ENCODE data around the gene CCDC88C. TPM values are rescaled to one million over a fixed set of nuclear protein-coding genes. Genes with fewer than 3 reads are reported as not detected.

The CCDC88C gene
- total RNA-seq, 6 experiments from 2014 or later: 0.09 to 0.61 (median 0.19) TPM; not detected in 3

DNA sequence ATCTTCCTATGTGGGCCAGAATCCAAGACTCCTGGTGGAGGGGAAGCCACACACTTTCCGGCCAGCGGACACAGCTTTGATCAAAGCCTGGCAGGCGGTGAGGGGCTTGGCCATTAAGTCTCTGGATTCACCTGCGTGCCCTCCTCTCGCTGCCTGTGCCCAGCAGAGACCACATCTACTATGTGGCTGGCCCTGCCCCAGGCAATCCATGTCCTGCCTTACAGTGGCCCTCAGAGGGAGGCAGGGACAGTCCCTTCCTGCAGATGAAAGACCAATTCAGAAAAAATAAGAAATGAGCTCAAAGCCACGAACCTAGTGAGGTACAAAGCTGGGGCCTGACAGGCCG is 90.4 kb downstream of the CCDC88C start:
- Mint-ChIP-seq H3K4me3 (no peak overlapping the region), H3K36me3 (ENCODE audit: low read depth) (no peaks in the 10 kb centered on the region), H3K27ac (no peak overlapping the region), H3K27me3 (ENCODE audit: insufficient read depth) (peaks cover 35% of the 10 kb centered on the region), H3K4me1 (ENCODE audit: low read depth) (peaks cover 10% of the 10 kb centered on the region), H3K9me3 (no peaks in the 10 kb centered on the region)
- DNase-seq: no peak
- TF ChIP-seq, protein P1, sequence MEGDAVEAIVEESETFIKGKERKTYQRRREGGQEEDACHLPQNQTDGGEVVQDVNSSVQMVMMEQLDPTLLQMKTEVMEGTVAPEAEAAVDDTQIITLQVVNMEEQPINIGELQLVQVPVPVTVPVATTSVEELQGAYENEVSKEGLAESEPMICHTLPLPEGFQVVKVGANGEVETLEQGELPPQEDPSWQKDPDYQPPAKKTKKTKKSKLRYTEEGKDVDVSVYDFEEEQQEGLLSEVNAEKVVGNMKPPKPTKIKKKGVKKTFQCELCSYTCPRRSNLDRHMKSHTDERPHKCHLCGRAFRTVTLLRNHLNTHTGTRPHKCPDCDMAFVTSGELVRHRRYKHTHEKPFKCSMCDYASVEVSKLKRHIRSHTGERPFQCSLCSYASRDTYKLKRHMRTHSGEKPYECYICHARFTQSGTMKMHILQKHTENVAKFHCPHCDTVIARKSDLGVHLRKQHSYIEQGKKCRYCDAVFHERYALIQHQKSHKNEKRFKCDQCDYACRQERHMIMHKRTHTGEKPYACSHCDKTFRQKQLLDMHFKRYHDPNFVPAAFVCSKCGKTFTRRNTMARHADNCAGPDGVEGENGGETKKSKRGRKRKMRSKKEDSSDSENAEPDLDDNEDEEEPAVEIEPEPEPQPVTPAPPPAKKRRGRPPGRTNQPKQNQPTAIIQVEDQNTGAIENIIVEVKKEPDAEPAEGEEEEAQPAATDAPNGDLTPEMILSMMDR (IDR thresholded peaks at IDR 0.05): no peak

DNA sequence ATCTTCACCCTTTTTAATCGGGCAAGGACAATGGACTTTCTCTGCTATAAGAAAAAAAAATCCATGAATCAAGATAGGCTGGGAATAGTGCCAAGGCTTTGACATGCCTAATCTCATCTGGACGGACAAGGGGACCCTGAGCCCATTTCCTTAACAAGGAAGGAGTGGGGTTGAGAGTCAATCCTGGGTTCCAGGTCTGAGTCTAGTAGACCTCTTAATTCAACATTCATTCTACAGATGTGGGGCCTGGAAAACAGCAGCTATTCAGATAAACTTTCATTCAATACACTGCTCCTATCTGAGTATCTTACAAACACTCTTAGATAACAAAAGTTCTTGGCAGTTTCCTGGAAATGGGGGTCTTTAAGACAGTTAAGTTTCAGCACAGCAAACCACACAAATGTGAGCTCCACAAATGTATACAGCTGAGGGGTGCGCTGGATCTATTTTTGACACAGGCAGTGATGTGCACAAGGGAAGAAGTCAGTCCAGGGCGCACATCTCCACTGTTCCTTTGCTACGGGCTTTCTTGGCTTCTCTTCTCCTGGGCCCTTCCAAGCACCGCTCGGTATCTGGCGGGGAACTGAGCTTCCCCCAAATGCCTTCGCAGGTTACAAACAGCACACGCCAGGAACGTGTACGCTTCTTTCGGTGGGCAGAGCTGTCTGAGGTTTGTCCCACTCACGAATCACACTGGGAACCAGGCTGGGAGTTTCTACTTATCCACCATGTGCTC is 90.9 kb downstream of the CCDC88C start:
- Mint-ChIP-seq H3K4me3 (no peak overlapping the region), H3K4me1 (ENCODE audit: low read depth) (peaks cover 10% of the 10 kb centered on the region)

DNA sequence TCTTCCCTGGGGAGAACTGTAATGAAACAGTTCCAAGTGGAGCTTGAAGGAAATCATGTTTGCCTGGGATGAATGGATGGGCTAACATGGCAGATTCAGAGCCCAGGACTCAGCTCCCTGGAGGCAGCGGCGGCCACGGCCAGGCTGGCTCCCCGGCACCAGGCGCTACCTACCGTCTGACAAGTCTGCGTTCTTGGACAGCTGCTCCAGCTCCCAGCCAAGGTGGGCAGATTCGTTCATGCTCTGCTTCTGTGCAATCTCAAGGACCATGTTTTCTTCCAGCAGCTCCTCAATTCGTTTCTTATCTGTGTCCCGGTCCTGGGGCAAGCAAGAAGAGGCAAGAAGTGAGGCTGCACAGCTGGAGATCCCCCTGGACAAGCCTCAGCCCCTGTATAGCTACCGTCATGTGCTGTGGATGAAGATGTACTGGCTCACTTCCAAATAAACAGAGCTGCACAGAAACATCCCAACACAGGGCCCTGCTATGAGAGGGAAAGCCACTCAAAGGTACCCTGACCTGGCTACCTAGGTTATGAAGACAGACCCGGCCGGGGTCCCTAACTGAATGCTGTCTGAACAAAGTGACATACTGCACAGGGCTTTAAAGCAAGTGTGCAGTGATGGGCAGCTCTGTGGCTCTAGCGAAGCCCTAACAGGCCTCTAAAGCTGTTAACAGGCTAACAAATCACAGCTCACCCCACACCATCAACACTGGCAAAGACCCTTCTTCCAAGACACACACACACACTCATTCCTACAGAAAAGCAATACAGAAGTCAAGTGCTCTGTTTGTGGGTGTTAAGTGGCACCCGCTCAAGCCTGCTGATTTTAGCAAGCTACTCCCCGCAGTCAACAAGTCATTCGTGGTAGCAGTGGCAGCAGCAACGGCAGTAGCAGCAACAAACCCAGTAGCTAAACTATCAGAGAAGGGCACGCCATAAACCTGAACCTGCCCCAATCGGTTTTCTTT is 92.7 kb downstream of the CCDC88C start:
- TF ChIP-seq, protein P1 (IDR thresholded peaks at IDR 0.05): no peak
- Mint-ChIP-seq H3K4me3 (no peak overlapping the region; the same call in 1 of the 2 replicates), H3K36me3 (ENCODE audit: low read depth) (no peaks in the 10 kb centered on the region), H3K4me1 (ENCODE audit: low read depth) (peaks cover 10% of the 10 kb centered on the region), H3K27ac (no peak overlapping the region), H3K9me3 (no peaks in the 10 kb centered on the region), H3K27me3 (ENCODE audit: insufficient read depth) (peaks cover 30% of the 10 kb centered on the region)
- no peak for DNase-seq

More for the DNA sequence above, 90.9 kb downstream of the CCDC88C start:
- H3K36me3 Mint-ChIP-seq (ENCODE audit: low read depth): no peaks in the 10 kb centered on the region
- no peaks in the 10 kb centered on the region for H3K9me3 Mint-ChIP-seq
- H3K27me3 Mint-ChIP-seq (ENCODE audit: insufficient read depth): peaks cover 33% of the 10 kb centered on the region
- TF ChIP-seq, protein P1 (IDR thresholded peaks at IDR 0.05): no peak
- H3K27ac Mint-ChIP-seq: no peak overlapping the region
- no peak for DNase-seq

DNA sequence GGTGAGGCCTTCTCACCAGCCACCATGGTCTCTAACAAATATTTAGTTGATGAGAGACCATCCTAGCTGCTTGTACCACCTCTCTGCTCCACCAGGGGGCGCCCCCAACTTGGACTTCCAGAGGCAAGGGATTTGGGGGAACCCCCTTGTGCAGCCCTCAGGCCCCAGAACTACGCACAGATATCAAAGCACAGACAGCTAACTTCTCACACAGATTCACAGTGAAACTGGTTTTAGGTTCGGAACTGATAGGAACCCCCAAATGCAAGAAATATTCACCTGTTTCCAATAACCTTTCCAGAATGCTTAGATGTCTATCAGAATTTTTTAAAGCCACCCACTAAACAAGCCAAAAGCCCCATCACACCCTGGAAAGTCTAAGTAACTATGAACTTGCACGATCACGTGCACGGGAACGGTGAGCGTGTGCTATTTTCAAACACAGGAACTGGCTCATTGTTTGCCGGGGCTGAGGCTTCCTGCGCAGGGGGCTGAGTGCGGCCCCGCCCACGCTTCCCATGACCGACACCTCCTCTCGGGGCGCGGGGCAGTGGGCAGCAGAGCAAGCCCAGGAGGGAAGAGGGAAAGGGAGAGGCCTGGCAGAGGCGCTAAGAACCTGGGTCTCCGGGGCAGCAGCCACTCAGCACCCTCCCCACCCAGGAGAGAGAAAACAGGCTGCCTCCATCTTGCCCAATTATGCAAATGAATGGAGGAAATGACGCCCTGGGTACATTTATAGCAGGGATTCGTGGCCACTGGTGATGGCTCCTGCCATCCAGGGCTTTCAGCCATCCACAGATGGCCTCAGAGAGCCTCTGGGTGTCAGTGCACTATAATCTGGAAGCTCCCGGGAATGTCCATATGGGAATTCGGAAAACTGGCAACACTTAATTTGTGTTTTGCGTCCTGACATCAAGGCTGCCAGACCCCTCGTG is 93.7 kb downstream of the CCDC88C start:
- TF ChIP-seq, protein P1 (IDR thresholded peaks at IDR 0.05): peak; percentile 99
- Mint-ChIP-seq H3K9me3 (no peaks in the 10 kb centered on the region), H3K27me3 (ENCODE audit: insufficient read depth) (peaks cover 22% of the 10 kb centered on the region), H3K4me3 (peak overlapping the region; percentile 83), H3K36me3 (ENCODE audit: low read depth) (no peaks in the 10 kb centered on the region), H3K27ac (peak overlapping the region; percentile 55), H3K4me1 (ENCODE audit: low read depth) (peaks cover 10% of the 10 kb centered on the region)
- DNase-seq: peak; percentile 56

DNA sequence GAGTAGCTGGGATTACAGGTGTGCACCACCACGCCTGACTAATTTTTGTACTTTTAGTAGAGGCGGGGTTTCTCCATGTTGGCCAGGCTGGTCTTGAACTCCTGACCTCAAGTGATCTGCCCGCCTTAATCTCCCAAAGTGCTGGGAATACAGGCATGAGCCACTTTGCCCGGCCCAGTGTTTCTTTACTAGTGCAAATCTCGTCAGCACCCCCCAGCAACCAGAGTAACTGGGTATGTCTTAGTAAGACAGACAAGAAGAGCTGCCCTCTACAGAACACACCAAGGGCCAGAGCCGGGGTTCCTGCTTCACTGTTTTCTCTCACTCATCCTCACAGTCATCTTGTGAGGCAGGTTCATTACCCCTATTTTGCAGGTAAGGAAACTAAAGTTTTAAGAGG is 94.6 kb downstream of the CCDC88C start:
- Mint-ChIP-seq H3K27ac (no peak overlapping the region), H3K36me3 (ENCODE audit: low read depth) (no peaks in the 10 kb centered on the region), H3K4me1 (ENCODE audit: low read depth) (peaks cover 10% of the 10 kb centered on the region), H3K4me3 (no peak overlapping the region), H3K9me3 (no peaks in the 10 kb centered on the region), H3K27me3 (ENCODE audit: insufficient read depth) (peaks cover 16% of the 10 kb centered on the region)
- TF ChIP-seq, protein P1 (IDR thresholded peaks at IDR 0.05): no peak
- DNase-seq: no peak

Data from HFFc6 (cell line).